Ecto neural progenitor cell (in vitro differentiated cells): Measurements from ENCODE around the gene PPP6R1.
"Not testable (repeated sequence)": the region's sequence is repeated elsewhere in the genome, so short reads cannot be mapped to it uniquely, and the experiment has no call there.

Experiments
- DNase-seq: peaks from one replicate; pipeline ENCODE4 v3.0.0-alpha.2; 2018; ENCODE audit warnings: low spot score

PPP6R1 gene

GRCh38 chr19:55224679-55225414 lies 34.0 kb downstream of the PPP6R1 start:
- not testable (repeated sequence) for DNase-seq

GRCh38 chr19:55224038-55224665 lies 34.7 kb downstream of the PPP6R1 start:
- DNase-seq: no peak

DNA sequence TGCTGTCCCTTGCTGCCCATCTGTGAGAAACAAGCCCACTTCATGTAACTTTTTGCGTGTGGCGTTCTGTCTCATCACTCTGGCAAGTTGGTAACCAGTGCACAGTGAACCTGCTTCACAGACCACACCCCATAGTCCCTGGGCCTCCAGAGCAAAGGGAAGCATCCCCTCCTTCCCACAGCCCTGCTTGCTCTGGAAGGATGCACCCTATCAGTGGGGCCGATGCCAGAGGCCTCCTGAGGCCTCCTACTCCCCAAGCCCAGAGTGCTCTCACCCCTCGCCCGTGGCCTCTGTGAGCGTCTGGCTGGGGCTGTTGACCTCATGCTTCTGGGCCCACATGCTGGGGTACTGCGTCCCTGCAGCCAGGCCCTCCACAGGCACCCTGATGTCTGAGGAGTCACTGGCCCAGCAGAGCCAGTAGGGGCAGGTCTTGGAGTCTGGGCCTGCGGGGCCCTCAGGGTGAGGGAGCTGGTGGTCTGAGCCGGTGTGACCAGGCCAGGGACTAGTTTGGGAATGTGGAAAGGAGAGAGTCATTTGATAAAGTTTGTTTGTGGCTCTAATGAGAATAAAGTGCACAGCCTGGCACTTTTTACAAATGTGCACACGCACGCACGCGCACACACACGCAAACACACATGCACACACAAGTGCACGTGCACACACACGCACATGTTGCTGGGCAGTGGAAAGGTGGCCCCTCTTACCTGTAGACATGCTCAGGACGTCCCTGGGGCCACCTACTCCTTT lies 35.4 kb downstream of the PPP6R1 start:
- no peak for DNase-seq

DNA sequence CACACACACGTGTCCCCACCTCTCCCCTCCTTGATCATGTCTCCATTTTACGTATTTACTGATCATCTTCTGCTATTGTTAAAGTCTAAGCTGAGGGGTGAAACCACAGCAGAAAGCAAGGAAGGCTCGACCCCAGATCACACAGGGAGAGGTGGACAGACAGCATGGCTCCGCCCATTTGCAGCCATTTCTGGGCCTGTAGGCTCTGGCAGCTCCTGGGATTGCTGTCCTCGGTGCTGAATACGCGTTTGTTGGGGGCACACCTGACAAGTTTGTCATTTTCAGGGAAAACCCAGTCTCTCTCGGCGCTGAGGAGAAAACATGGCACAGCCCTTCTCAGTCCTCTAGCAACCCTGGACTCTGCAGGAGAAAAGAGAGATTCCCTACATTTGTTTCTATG lies 38.3 kb downstream of the PPP6R1 start:
- no peak for DNase-seq

DNA sequence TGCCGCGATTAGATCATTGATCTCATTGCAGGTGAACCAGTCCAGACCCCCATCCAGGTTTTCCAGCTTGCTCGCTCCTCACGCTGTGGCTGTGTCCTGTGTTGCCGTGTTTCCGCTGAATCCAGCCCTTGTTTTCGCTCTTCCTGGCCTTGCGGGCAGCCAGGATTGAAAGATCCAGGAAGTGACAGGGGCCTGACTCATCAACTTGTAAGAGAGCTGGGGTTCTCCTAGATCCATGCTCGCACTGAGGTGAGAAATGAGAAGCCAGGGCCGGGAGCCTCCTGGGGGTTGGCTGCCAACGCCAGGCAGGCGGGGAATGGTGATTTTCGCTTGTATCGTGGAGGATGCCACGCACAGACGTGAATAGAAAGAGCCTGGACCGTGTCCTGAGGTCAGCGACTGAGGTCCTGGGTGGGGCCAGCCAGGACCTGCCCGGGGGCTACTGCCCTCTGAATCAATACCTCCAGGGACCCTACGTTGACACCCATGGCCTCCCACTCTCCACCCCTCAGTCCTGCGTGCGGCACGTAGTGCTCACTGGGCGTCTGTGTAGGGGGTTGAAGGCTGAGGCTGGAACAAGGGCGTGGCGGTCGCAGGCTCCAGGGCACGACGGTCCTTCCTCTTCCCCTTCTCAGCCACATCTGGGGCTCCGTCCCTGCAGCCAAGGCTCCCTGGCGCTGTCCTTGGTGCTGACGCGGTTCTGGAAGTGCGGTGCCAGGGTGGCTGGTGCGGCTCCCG lies 42.2 kb downstream of the PPP6R1 start:
- DNase-seq: peak; percentile 89

- no peak for DNase-seq
Observed at GRCh38 chr19:55213547-55213946, 45.3 kb downstream of the PPP6R1 start.

GRCh38 chr19:55212447-55212846 lies 46.4 kb downstream of the PPP6R1 start:
- no peak for DNase-seq

GRCh38 chr19:55209693-55210472 lies 48.9 kb downstream of the PPP6R1 start:
- DNase-seq: no peak

DNA sequence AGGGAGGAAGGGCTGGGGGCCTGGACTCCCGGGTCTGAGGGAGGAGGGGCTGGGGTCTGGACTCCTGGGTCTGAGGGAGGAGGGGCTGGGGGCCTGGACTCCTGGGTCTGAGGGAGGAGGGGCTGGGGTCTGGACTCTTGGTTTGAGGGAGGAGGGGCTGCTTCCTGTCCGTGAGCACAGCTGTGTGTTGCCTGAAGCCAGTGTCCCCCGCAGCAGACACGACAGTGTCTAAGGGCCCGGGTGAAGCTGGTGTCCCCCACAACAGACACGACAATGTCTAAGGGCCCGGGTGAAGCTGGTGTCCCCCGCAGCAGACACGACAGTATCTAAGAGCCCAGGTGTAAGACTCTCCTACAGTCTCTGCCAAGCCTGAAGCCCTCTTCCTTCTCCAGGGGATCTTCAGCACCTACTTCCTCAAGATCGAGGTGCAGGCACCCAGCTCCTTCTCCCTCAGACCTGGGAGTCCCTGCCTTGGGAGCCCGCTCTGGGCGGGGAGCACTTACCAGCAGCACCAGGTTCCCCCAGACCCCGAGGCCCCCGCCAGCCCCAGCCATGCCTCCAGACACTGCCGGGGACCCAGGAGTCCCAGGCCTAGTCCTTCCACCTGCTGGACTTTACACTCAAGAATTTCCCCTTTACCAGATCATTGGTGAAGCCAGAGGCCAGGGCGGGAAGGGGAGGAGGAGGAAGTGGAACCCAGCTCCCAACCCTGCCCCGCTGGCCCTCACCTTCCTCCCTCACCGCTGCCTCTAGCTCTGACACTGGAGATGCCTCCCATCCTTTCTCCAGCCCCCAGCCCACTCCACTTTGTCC lies 49.7 kb downstream of the PPP6R1 start, which contains the start of gene PTPRH:
TSS of gene PTPRH (minus strand) at position 622 of the 813 bp plus-strand sequence. CDS start at position 554, 68 bp downstream.
- DNase-seq: no peak

DNA sequence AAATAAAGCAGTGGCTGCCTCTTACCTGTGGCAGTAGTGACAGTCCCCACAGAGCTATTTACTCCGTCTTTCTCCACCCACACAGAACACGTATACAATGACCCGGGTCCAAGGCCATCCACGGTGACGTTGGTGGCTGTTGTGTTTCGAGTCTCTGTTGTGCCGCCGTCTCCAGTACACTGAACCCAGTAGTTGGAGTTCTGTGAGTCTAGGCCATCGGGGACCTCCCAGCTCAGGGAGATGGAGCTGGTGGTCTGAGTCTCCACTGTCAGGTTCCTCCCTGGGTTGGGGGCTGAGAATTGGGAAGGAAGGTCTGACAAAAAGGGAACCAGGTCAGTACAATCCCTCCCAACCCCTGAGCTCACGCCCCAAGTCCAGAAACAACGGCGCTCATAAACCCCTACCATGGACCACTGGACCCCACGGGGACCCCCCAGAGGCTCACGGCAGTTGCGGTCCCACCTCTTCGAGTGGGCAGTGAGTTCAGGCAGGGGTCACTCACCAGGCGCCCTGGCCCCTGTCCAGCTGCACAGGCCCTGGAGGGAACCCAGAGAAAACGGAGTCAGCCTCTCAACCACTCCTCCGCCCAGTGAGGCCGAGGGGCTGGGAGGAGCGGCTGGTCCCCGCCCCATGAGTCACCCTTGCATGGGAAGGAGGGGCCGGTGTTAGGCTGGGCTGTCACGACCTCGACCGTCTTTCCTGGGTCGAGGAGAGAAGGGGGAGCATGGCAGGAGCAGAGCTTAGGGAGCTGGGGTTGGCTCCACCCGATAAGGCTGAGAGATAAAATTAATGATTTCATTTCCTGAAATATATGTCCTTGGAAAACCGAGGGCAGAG lies 51.9 kb downstream of the PPP6R1 start:
- DNase-seq: peak; percentile 84

DNA sequence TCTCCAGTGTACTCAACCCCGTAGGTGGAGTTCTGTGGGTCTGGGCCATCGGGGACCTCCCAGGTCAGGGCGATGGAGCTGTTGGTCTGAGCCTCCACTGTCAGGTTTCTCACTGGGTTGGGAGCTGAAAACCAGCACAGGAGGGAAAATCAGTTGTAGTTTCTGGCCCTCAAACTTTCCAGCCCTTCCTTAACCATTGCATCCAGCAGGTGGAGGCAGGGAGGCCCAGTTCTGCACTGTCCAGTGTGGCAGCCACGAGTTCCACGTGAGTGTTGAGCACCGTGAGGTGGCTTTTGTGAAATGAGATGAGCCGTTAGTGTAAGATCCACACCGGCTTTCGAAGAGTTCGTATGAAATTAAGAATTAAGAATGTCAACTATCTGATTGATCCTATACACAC lies 56.6 kb downstream of the PPP6R1 start:
- not testable (repeated sequence) for DNase-seq

GRCh38 chr19:55199620-55200204 lies 59.1 kb downstream of the PPP6R1 start:
- DNase-seq: no peak

DNA sequence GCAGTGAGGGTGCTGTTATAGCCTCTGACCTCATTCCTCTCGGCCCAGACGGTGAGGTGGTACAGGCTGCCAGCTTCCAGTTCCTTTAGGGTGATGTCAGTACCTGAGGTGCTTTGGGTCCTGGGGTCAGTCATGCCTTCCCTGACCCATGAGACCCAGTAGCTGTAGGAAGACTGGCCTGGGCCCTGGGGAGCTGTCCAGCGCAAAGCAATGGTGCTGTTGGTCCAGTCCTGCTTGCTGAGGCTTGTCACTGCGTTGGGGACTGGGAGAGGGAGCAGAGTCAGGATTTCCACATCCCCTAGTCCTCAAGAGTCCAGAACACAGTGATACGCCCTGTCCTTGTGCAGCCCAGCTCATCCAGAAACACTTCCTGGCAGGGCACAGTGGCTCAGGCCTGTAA lies 60.2 kb downstream of the PPP6R1 start:
- DNase-seq: no peak

GRCh38 chr19:55197528-55197927 lies 61.3 kb downstream of the PPP6R1 start:
- DNase-seq: no peak

DNA sequence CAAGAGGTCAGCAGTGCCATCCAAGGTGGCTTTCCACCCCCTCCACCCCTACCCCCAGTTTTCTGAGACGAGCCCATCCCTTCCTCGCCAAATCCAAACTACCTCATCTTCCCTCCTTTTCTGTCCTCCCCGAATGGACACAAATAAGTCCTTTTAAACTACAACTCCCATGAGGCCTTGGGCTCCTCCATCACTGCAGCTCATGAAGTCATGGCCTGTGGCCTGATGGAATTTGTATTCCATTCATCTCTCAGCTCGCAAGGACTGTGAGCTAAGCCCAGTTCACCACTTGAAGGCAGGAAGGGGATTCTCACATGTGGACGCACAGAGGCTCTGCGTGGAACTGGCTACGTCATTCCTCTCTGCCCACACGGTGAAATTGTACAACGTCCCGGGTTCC lies 62.0 kb downstream of the PPP6R1 start:
- DNase-seq: no peak

DNA sequence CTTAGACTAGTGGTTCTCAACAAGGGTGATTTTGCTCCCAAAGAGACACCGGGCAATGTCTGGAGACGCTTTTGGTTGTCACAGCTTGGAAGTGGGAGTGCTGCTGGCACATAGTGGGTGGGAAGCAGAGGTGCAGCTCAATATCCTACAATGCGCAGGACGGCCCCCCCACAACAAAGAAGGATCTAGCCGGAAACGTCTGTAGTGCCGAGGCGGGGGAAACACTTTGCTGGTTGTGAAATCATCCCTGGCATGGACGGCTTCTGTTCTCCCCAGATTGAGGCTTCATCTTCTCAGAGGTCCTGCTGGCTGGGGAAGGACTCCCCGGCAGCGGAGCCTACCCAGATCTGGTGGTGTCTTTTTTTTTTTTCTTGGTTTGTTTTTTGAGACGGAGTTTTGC lies 65.3 kb downstream of the PPP6R1 start:
- DNase-seq: no peak

DNA sequence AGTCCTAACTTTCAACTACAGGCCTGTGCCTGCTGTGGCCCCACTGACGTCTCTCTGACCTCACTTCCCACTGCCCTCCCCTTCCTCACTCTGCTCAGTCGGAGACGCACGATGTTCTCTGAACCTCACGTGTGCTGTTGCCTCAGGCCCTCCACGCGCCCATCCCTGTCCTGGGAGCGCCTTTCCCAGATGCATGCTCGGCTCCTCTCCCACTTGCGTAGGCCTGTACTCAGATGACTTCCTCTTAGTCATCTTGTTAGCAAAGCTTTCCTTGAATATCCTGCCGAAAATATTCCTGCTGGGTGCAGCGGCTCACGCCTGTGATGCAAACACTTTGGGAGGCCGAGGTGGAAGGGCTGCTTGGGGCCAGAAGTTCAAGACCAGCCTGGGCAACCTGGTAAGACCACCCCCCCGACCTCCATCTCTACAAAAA lies 69.4 kb downstream of the PPP6R1 start:
- no peak for DNase-seq

GRCh38 chr19:55188625-55189024 lies 70.2 kb downstream of the PPP6R1 start:
- no peak for DNase-seq

DNA sequence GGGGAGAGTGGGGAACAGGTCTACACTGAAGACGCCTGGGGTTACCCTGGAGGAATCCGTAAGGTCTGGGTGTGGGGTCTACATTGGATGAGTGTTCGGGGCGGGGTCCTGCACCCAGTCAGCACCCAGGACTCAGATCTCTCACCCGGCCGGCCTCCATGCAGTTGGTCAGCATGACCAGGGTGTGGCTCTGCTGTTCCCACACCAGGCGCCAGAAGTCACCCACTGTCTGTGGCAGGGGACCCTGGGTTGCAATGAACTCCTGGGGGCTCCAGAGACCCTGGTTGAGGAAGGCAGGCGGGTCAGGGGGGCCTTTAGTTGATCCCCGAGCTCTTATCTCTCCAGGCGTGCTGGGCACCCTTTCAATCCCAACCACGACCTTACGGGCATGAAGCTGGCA lies 72.7 kb downstream of the PPP6R1 start:
- no peak for DNase-seq
